Fibroblast of mammary gland (primary cell): ENCODE results near the gene ETFDH.
"Not testable (repeated sequence)": the region's sequence is repeated elsewhere in the genome, so short reads cannot be mapped to it uniquely, and the experiment has no call there.

ENCODE experiments used
- DNase-seq: peaks from one replicate; pipeline ENCODE4 v3.0.0-alpha.2; 2010; ENCODE audit warnings: low read depth
- H3K4me3 ChIP-seq: 2 replicates; pipeline ENCODE4 v1.5.1; 2011; ENCODE audit warnings: low read depth, mild to moderate bottlenecking, low read length, moderate library complexity; ENCODE audit not compliant: control insufficient read depth
- TF ChIP-seq, protein P1 (sequence below): conservative IDR thresholded peaks from 2 replicates; pipeline ENCODE4 v1.5.1; 2011; ENCODE audit warnings: low read depth, low read length, inconsistent platforms; ENCODE audit not compliant: control insufficient read depth, insufficient read depth

ETFDH gene

GRCh38 chr4:158728236-158728635 lies 56.1 kb downstream of the ETFDH start:
- TF ChIP-seq, protein P1, sequence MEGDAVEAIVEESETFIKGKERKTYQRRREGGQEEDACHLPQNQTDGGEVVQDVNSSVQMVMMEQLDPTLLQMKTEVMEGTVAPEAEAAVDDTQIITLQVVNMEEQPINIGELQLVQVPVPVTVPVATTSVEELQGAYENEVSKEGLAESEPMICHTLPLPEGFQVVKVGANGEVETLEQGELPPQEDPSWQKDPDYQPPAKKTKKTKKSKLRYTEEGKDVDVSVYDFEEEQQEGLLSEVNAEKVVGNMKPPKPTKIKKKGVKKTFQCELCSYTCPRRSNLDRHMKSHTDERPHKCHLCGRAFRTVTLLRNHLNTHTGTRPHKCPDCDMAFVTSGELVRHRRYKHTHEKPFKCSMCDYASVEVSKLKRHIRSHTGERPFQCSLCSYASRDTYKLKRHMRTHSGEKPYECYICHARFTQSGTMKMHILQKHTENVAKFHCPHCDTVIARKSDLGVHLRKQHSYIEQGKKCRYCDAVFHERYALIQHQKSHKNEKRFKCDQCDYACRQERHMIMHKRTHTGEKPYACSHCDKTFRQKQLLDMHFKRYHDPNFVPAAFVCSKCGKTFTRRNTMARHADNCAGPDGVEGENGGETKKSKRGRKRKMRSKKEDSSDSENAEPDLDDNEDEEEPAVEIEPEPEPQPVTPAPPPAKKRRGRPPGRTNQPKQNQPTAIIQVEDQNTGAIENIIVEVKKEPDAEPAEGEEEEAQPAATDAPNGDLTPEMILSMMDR, result no peak

GRCh38 chr4:158729716-158730559 lies 57.8 kb downstream of the ETFDH start:
- peak; percentile 70 for DNase-seq
- H3K4me3 ChIP-seq, result no peak overlapping the region
- TF ChIP-seq, protein P1, result peak; percentile 95

More at GRCh38 chr4:158728236-158728635, 56.1 kb downstream of the ETFDH start:
- H3K4me3 ChIP-seq, result no peak overlapping the region
- no peak for DNase-seq

DNA sequence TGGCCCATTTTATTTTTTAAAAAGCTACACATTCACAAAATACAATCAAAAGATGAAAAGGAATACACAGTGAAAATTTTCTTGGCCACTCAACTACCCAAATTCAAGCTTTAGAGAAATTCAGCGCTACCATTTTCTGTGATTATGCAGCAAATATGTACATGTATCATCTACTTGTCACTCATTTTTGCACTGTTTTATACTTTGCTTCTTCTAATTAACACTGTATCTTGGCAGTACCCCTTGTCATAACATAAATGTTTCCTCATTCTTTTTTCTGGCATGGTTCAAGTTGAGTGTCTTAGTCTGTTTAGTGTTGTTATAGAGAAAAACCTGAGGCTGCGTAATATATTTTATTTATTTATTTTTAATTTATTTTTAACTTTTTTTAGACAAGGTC lies 66.8 kb downstream of the ETFDH start:
- TF ChIP-seq, protein P1, result no peak
- no peak overlapping the region for H3K4me3 ChIP-seq
- no peak for DNase-seq

GRCh38 chr4:158739600-158739999 lies 67.5 kb downstream of the ETFDH start:
- DNase-seq, result no peak
- TF ChIP-seq, protein P1, result no peak
- no peak overlapping the region for H3K4me3 ChIP-seq

DNA sequence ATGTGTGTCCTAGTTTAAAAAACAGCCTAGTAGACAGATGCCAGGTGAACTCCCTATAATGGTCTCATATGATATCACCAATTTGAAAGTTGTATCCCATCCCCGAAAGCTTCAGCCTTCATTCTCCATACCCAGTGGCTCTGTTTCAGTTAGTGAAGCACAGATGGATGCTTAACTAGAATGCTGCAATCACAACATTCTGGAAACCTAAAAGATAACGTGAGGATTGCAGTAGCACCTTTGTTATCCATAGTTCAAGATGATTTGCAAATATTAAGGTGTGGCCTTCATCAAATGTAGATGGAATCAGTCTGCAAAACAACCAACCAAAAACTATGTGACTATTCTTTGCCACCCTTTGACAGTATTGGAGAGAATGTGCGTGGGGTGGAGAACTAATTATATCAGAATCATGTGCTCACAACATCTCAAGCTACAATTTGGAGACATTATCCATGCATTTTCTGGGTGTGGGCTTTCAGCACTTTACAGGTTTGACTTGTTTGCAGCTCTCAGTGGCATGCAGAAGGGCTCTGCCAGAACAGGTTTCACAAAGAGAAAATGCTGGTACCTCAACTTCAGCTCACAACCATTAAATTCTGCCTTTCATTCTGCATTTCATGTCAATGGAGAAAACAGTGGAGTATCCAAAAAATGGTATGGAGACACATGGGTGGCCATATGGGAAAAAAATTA lies 69.4 kb downstream of the ETFDH start:
- H3K4me3 ChIP-seq, result no peak overlapping the region
- TF ChIP-seq, protein P1, result no peak
- no peak for DNase-seq

GRCh38 chr4:158746537-158746936 lies 74.4 kb downstream of the ETFDH start:
- H3K4me3 ChIP-seq, DNase-seq: not testable (repeated sequence)

DNA sequence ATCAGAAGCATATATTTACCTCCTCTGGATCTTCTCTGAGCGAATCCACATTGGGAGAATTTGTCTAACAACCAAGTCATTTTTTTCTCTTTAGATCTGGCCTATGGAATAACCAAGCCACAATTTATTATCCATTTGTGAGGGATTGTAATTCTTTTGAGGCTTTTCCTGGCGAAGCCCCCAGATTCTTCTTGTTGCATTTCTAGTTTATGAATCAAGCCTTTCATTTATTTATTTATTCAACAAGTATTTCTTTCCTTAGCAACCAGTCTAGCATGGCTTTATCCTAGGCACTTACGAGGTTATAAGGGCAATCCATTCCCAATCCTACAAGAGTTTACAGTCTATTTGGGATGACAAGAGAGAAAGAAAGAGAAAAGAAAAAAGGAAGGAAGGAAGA lies 78.3 kb downstream of the ETFDH start:
- no peak overlapping the region for H3K4me3 ChIP-seq
- peak; percentile 55 for DNase-seq
- TF ChIP-seq, protein P1, result no peak
